DMS 273 (cell line): Measurements from ENCODE around the gene DLG5.

ENCODE experiments used
- DNase-seq: peaks from one replicate; lab custom pipeline; 2025; ENCODE audit not compliant: unreplicated experiment; lab: John Stamatoyannopoulos, UW

DLG5 gene

GRCh38 chr10:77800320-77800719 lies 126.2 kb downstream of the DLG5 start:
- no peak for DNase-seq

DNA sequence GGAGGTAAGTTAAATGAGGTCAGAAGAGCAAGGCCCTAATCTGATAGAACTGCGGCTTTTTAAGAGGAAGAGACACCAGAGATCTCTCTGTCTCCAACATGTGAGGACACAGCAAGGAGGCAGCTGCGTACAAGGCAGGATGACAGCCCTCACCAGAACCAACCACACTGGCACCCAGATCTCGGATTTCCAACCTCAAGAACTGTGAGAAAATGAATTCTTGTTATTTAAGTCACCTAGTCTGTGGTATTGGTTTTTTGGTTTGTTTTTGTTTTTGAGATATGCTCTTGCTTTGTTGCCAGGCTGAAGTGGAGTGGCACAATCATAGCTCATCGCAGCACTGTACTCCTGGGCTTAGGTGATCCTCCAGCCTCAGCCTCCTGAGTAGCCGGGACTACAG lies 127.2 kb downstream of the DLG5 start:
- no peak for DNase-seq

- no peak for DNase-seq
These were observed 127.6 kb downstream of the DLG5 start for GRCh38 chr10:77798940-77799339.

DNA sequence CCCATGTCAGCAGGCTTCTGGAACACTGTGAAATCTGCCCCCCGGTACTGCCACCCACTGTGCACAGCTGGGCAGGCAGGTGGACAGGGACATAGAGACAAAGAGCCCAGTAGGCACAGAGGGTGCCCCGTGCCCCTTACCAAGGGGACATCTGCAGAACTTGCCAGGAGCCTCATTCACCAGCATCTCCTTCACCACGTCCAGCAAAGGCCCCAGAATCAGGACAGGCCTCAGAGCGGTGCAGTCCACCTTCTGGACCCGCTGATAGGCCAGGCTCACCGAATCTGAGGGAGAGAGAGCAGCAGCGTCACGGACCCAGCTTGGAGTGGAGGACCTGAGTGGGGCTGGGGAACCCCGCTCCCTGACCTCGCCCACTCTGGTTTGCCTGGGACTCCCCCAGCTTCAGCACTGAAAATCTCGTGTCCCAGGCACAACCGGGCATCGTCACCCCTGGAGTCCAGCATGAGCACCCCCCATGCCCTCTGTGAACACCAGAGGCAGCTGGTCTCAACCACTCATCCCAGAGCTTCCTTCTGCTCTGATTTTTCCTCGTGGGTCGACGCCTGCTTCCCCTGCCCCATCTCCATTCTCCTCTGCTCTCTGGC lies 130.1 kb downstream of the DLG5 start:
- no peak for DNase-seq

GRCh38 chr10:77795426-77796055 lies 131.0 kb downstream of the DLG5 start:
- no peak for DNase-seq

DNA sequence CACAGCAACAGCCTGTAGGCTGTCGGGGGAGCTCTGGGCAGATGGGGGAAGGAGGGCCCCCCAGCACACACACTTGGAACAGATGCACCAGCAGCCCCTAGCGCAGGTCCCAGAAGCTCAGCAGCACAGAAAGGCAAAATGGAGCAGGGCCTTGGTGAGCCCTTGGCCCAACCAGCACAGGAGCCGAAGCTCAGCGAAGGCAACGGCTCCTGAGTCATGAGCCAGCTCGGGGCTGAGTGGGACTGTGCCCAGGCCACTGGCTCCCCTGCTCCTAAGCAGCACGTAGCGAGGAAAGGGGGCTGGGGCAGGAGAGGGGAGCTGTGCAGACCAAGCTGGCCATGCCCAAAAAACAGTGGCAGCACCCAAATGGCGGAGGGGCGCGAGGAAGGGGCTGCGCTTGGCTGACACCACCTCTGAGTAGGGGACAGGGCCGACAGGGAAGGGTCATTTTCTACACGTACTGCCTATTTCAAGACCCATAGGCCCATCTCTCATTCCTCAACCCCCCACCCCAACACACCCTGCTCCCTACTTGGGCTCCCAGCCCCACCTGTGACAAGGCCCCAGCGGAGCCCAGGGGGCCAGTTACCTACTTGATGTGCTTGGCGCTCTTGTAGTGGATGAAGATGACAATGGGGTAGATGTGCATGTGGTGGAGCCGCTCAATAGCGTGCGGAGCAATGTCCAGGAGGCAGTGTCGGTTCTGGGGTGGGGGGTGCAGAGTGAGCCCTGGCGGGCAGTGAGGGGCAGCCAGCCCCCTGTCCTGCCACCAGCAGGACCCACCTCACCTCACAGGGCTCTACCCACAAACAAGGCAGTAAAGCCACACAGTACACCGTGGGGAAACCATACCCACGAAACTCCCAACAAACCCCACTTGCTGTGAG lies 132.1 kb downstream of the DLG5 start:
- no peak for DNase-seq

DNA sequence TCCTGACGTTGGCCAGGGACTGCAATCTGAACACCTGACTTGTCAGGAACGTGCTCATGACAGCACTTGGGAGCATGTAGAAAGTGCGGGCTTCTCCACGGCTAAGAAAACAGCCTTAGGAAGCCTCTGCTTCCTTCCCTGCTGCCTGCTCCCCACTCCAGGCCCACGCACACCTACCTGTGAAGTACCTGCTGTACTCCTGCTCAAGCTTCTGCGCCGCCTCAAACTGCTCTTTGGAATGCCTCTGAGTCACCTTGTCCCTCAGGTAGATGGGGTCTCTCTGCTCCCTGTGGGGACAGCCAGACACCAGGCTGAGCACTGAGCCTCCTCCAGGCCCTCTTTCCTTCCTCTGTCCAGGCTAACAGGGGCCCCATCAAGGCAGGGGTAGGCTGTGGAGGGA lies 132.7 kb downstream of the DLG5 start:
- DNase-seq: no peak

GRCh38 chr10:77792155-77792554 lies 134.4 kb downstream of the DLG5 start:
- DNase-seq: no peak

DNA sequence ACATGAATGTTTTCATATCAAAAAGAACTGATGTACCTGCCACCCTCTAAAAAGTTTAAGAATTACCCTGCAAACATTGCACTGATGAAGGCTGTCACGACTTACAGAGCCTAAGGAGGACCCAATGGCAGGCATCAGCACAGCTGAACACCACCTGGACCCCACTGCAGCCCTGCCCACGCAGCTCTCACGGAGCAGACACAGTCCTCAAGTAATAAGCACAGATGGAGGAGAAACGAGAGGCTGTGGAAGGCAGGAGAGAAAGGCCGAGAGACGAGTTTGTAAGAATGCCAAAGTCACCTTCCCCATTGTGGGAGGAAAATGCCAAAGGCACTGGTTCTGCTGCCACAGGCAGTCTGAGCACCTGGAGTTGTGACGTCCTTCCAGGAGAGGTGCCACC lies 135.0 kb downstream of the DLG5 start:
- no peak for DNase-seq

GRCh38 chr10:77789861-77790260 lies 136.7 kb downstream of the DLG5 start:
- no peak for DNase-seq

DNA sequence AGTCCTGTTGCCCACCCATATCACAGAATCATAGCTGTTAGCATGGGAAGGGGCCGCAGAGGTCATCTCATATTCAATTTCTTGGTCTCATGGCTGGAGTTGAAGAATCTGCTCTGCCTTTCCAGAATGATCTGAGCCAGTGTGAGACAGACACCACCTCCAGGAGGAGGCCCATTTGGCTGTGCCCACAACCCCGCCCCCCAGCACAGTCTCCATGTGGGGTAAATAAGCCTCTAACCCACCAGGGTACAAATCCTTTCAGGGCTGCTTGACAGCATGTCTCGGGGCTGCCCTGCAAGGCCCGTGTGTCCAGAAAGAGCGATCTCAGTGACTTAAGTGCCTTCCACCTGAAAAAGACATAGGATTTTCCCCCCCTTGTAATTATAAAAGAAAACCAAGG lies 137.5 kb downstream of the DLG5 start:
- no peak for DNase-seq

DNA sequence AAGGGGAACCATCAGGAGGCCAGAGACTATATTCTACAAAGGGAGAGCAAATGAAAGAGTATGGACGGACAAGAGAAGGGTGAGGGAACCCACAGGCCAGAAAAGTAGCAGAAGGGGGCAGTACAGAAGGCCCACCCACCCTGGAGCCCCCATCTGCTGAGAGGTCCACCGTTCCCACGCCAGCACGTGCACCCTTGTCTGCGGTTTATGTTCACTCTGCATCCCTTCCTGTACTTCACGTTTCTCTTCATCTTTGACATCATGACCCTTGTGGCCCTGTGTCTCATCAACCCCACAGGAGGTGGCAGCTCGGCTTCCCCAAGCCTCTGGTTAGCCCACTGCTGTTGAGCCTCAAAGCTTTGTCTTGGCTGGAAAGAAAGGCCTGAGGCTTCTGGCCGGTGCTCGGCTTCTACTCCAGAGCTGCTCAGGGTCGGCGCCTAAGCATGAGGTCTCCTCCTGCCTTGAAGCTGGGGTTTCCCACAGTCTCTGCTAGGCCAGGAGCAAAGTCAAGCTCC lies 138.0 kb downstream of the DLG5 start:
- DNase-seq: no peak

DNA sequence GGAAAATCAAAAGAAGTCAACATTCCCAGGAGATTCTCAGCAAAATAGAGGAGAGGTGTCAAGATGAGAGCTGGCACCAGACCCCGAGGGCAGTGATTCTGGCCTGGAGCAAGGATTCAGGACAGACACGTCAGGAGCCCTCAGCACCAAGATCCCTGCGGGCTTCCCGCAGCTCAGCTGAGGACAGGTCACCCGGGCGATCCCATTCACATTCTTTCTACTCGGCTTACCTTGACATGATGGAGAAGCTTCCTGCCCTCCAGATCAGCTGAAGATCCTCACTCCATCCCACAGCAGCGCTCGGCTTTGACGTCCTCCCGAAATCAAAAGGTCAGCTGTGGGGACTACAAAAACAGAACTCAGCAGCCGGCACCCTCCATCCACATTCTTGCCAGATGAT lies 139.1 kb downstream of the DLG5 start:
- no peak for DNase-seq

DNA sequence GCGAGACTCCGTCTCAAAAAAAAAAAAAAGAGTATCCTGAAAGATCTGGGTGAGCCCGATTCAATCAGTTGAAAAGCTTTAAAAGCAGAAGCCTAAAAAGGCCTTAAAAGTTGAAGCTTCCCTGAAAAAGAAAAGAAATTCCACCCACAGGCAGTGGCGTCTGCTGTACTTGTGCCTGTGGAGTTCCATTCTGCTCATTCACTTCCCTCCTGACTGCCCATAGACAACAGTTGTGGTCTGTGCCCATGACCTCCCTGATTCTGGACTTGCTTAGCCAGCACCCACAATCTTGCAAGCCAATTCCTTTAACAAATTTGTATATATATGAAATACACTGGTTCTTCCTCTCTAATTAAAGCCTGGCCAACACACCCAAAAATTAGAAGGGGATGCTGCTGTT lies 141.7 kb downstream of the DLG5 start:
- no peak for DNase-seq

DNA sequence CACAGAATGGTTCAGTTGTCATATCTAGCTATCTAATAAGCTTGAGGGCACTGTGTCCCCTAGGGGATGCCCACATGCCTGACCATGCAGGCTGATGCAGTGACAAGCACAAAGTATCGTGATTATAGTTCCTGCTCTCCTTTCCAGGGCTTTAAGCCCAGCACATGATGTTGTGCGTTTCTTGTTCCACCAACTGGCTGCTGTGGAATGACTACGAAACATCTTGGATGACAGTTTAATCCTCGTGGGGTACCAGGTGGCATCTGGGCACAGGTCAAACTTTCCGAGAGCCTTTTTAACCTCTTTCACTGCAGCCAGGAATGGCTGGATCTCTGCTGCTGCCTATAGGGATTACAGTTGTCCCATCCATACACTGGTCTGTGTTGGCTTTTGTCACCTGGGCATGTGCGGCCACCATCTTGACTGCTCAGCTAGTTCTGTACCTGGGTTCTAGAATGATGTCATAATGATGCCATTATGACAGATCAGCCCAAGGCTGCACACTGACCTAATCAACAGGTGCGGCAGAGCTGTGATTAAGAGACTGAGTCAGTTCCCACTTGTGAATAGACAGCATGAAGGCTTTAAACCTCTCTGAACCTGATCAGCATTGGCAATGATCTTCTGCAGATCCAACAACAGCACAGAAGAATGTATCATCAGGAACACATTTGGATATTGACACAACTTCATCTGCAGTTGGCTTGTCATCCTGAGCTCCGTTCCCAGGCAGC lies 144.1 kb downstream of the DLG5 start:
- DNase-seq: no peak

GRCh38 chr10:77781451-77782327 lies 144.9 kb downstream of the DLG5 start:
- DNase-seq: no peak

DNA sequence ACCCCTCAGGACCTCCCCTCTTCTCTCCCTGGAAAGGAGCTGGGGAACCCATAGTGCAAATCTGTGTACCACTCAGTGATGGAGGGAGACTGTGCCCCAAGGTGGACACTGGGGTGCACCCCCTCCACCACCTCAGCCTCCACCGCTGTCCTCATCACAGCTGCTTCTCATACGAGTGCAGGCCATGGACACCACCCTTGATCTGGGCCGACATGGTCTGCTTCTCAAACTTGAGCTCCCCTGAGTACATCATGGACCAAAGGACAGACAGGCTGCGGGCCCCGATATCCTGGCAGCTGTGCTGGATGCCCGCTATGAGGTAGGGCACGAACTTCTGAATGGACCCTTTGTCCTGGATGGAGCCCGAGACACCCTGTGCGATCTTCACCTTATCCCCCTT lies 146.4 kb downstream of the DLG5 start:
- DNase-seq: no peak

- DNase-seq: no peak
These were observed 150.1 kb downstream of the DLG5 start for GRCh38 chr10:77776487-77776886.

DNA sequence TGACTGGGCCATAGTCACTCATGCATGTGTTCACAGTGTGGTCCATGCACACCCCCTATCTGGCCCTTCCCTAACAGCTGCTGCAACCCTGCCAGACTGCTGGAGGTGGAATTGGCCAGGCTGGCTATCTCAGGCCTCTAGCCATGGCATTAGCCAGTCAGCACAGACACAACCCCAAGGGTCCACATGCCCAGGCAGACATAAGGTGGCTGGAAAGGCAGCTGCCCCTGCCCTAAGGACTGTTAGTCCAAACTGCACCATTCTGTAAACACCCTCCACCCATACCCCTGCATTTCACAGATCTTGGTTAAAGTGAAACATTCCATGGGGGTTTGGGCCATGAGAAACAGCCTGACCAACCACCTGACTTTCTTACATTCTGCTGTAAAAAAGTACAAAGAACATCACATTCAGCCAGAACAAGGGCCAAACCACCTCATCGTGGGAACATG lies 151.6 kb downstream of the DLG5 start:
- no peak for DNase-seq
